Measurements from ENCODE around the gene CLIC4. TPM values are rescaled to one million over a fixed set of nuclear protein-coding genes. Genes with fewer than 3 reads are reported as not detected.

Gene CLIC4
- total RNA-seq, 2 donors from 2014 or later = 740 to 777 TPM

DNA sequence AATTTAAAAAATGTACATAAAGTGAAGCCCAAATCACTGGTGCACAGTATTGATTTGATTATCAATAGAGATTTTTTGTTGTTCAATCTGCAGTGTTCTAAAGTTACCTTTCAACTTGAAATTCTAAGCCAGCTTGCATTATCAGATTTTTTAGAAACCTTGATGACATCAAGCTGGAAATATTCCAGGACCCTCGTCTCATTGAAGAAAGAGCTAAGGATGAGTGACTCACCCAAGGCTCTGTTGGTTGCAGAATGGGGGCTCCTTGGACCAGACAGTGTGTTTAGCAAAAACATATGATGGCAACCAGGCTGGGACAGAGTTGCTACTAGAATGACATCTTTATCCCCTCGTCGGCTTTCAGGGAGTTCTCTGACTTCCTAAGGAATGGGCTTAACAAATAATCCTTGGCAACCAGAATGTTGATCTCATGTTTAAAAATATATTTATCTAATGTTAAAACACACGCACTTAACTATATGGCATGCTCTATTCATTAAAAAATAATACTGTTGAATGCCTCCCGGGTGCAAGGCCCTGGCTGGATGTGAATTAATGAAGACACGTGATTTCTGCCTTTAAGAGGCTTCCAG lies 105.2 kb downstream of the CLIC4 start:
- TF ChIP-seq, protein P1, sequence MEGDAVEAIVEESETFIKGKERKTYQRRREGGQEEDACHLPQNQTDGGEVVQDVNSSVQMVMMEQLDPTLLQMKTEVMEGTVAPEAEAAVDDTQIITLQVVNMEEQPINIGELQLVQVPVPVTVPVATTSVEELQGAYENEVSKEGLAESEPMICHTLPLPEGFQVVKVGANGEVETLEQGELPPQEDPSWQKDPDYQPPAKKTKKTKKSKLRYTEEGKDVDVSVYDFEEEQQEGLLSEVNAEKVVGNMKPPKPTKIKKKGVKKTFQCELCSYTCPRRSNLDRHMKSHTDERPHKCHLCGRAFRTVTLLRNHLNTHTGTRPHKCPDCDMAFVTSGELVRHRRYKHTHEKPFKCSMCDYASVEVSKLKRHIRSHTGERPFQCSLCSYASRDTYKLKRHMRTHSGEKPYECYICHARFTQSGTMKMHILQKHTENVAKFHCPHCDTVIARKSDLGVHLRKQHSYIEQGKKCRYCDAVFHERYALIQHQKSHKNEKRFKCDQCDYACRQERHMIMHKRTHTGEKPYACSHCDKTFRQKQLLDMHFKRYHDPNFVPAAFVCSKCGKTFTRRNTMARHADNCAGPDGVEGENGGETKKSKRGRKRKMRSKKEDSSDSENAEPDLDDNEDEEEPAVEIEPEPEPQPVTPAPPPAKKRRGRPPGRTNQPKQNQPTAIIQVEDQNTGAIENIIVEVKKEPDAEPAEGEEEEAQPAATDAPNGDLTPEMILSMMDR (IDR thresholded peaks at IDR 0.05) = no peak
- no peaks in the 10 kb centered on the region for H3K9me3 ChIP-seq
- no peak overlapping the region for H3K27ac ChIP-seq
- no peak for ATAC-seq (ENCODE audit: insufficient number of reproducible peaks, low FRiP score, low read depth)
- no peak overlapping the region for H3K4me3 ChIP-seq
- DNase-seq (ENCODE audit: low spot score) = no peak
- H3K4me1 ChIP-seq (ENCODE audit: control insufficient read depth in 1 of 2, low read depth in 2 of 2) = peaks cover 0 to 3% of the 10 kb centered on the region in 2 donors
- H3K36me3 ChIP-seq = no peaks in the 10 kb centered on the region
- no peaks in the 10 kb centered on the region for H3K27me3 ChIP-seq (replicated peaks; ENCODE audit: insufficient read depth)

DNA sequence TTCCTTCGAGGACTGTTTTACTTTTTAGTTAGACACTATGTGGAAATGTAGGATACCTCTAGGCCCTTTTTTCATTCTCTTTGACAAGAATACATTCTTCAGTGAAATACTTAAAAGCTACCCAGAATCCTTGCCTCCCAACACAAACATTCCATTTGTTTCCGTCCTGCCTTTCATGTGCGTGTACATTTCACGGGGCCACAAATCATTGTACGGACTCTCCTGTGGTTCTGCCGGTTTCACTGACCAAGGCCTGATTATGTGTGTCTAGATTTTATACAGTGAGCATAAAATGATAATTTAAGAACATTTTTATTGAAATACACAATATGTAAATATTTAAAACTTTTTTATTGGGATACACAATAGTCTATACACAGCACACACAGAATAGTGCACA lies 108.4 kb downstream of the CLIC4 start:
- ATAC-seq (ENCODE audit: insufficient number of reproducible peaks, low FRiP score, low read depth) = no peak
- Histone ChIP-seq H3K36me3 (no peaks in the 10 kb centered on the region), H3K9me3 (no peaks in the 10 kb centered on the region), H3K4me3 (no peak overlapping the region), H3K4me1 (ENCODE audit: control insufficient read depth in 1 of 2, low read depth in 2 of 2) (no peaks in the 10 kb centered on the region), H3K27me3 (replicated peaks; ENCODE audit: insufficient read depth) (no peaks in the 10 kb centered on the region), H3K27ac (no peak overlapping the region)
- TF ChIP-seq, protein P1 (IDR thresholded peaks at IDR 0.05) = no peak
- no peak for DNase-seq (ENCODE audit: low spot score)

DNA sequence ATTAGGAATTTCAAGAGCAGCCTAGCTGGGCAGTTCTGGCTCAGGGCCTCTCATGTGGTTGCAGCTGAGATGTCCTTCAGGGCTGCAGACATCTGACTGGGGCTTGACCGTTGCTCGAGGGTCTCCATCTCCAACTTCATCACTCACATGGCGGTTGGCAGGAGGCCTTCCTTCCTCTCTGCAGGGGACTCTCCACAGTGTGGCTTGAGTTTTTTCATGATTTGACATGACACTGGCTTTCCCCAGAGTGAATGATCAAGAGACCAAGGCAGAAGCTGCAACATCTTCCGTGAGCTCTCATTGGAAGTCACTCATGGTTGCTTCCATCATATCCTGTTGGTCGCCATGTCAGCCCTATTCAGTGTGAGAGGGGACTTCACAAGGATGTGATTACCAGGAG lies 110.2 kb downstream of the CLIC4 start:
- no peaks in the 10 kb centered on the region for H3K9me3 ChIP-seq
- H3K4me3 ChIP-seq = no peak overlapping the region
- no peak overlapping the region for H3K27ac ChIP-seq
- no peaks in the 10 kb centered on the region for H3K27me3 ChIP-seq (replicated peaks; ENCODE audit: insufficient read depth)
- H3K4me1 ChIP-seq (ENCODE audit: control insufficient read depth in 1 of 2, low read depth in 2 of 2) = no peaks in the 10 kb centered on the region
- TF ChIP-seq, protein P1 (IDR thresholded peaks at IDR 0.05) = no peak
- H3K36me3 ChIP-seq = no peaks in the 10 kb centered on the region
- DNase-seq (ENCODE audit: low spot score) (no peak), ATAC-seq (ENCODE audit: insufficient number of reproducible peaks, low FRiP score, low read depth) (no peak)

DNA sequence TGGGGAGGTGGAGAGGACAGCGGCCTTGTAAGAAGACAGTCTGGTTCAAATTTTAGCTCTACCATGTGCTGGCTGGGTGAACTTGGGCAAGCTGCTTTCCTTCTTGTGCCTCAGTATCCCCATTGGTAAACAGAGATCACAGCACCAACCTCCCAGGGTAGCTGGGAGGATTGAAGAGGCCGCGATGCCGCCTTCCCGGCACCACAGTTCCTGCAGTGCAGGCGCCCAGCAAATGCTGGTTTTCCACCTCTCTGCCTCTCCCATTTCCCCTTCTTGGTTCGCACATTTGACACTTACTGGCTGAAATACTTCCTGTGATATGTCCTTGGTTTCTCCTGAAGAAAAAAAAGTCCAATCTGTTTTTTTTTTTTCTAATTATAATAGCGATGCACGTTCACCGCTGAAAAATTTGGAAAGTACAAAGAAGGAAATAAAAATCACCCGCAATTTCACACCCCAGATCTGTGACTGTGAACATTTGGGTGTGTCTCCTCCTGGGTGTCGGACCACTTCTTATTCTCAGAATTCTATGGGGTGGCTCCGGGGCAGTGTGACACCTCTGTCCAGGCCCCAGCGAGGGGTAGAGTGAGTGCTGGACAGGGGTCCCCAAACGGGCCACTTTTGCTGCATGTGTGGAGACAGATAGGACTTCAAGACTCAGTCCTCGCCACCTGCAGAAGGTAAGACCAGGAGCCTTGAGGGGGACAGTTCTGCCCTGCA lies 111.7 kb downstream of the CLIC4 start:
- no peaks in the 10 kb centered on the region for H3K36me3 ChIP-seq
- ATAC-seq (ENCODE audit: insufficient number of reproducible peaks, low FRiP score, low read depth) (no peak), DNase-seq (ENCODE audit: low spot score) (no peak)
- no peaks in the 10 kb centered on the region for H3K9me3 ChIP-seq
- no peaks in the 10 kb centered on the region for H3K27me3 ChIP-seq (replicated peaks; ENCODE audit: insufficient read depth)
- H3K27ac ChIP-seq = no peak overlapping the region
- TF ChIP-seq, protein P1 (IDR thresholded peaks at IDR 0.05) = no peak
- H3K4me1 ChIP-seq (ENCODE audit: control insufficient read depth in 1 of 2, low read depth in 2 of 2) = no peaks in the 10 kb centered on the region
- H3K4me3 ChIP-seq = no peak overlapping the region

DNA sequence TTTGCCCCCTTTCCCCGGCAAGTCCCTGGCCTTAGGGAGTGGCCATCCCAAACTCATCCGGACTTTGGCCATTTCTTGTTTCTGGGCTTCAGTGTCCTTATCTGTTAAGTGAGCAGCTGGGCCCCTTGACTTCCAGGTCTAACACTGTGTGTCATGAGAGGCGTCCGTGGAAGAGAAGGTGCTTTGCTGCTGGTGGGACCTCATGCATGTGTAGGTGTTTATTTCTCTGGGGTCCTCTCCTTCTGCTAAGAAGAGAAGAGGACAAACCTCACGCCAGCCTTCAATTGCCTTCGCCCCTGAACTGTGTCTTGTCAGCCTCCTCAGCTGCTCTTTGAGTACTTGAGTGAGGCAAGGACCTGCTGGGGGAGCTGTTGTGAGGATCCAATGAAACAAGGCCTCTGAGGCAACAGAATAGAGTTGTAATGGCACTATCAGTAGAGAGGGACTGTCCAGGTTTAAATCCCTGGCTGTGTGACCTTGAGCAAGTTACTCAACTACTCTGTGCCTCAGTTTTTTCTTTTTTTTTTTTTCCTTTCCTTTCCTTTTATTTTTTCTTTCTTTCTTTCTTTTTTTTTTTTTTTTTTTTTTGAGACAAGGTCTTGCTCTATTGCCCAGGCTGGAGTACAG lies 112.4 kb downstream of the CLIC4 start:
- Histone ChIP-seq H3K36me3 (no peaks in the 10 kb centered on the region), H3K4me1 (ENCODE audit: control insufficient read depth in 1 of 2, low read depth in 2 of 2) (no peaks in the 10 kb centered on the region), H3K9me3 (no peaks in the 10 kb centered on the region), H3K27ac (no peak overlapping the region), H3K4me3 (no peak overlapping the region), H3K27me3 (replicated peaks; ENCODE audit: insufficient read depth) (no peaks in the 10 kb centered on the region)
- TF ChIP-seq, protein P1 (IDR thresholded peaks at IDR 0.05) = no peak
- DNase-seq (ENCODE audit: low spot score) = no peak
- ATAC-seq (ENCODE audit: insufficient number of reproducible peaks, low FRiP score, low read depth) = no peak

Measured in thoracic aorta (tissue), 2 donors.